Measurements from ENCODE around the gene MUC3A. TPM values are rescaled to one million over a fixed set of nuclear protein-coding genes. Genes with fewer than 3 reads are reported as not detected.
A peak's percentile ranks its signal among the peaks of the same experiment; 100 is the strongest.
"Not testable (repeated sequence)": the region's sequence is repeated elsewhere in the genome, so short reads cannot be mapped to it uniquely, and the experiment has no call there.

Gene MUC3A, protein sequence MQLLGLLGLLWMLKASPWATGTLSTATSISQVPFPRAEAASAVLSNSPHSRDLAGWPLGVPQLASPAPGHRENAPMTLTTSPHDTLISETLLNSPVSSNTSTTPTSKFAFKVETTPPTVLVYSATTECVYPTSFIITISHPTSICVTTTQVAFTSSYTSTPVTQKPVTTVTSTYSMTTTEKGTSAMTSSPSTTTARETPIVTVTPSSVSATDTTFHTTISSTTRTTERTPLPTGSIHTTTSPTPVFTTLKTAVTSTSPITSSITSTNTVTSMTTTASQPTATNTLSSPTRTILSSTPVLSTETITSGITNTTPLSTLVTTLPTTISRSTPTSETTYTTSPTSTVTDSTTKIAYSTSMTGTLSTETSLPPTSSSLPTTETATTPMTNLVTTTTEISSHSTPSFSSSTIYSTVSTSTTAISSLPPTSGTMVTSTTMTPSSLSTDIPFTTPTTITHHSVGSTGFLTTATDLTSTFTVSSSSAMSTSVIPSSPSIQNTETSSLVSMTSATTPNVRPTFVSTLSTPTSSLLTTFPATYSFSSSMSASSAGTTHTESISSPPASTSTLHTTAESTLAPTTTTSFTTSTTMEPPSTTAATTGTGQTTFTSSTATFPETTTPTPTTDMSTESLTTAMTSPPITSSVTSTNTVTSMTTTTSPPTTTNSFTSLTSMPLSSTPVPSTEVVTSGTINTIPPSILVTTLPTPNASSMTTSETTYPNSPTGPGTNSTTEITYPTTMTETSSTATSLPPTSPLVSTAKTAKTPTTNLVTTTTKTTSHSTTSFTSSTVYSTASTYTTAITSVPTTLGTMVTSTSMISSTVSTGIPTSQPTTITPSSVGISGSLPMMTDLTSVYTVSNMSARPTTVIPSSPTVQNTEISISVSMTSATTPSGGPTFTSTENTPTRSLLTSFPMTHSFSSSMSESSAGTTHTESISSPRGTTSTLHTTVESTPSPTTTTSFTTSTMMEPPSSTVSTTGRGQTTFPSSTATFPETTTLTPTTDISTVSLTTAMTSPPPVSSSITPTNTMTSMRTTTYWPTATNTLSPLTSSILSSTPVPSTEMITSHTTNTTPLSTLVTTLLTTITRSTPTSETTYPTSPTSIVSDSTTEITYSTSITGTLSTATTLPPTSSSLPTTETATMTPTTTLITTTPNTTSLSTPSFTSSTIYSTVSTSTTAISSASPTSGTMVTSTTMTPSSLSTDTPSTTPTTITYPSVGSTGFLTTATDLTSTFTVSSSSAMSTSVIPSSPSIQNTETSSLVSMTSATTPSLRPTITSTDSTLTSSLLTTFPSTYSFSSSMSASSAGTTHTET (N-terminal part only)
- total RNA-seq: under 1 TPM in 1 of 2 donors, not detected in 1; 0.31 TPM

DNA sequence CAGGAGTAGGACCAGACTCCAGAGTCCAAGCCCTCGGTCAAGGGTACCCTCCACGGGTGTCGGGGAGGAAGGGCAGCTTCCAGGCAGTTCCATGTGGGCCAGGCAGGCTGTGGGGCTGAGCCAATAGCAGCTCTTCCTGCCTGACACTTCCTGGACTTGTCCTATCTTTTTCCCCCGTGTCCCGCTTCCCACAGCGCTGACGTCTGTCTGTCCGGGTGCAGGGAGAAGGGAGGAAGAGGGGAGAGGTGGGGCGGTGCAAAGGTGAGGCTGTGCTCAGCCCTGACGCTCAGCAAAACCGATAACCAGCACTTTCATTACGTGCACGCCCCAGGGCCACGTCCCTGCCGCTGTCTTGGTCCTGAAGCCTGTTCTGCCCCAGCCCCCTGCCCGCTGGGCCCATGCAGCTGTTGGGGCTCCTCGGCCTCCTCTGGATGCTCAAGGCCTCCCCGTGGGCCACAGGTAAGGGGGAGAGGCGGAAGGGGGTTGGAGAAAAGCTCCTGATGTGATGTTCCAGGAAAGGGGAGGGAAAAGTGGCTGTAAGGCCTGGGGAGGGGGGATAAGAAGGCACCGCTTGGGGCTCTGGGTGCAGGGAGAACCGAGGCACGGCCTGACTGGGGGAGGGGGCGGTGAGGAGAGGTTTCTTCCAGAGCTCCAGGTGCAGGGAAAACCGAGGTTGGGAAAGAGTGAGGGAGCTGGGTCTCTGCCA is at the start of gene MUC3A:
Gene MUC3A, plus strand, starts transcription at position 308 of the 706 bp plus-strand sequence. Its CDS starts 91 bp downstream, at position 399.
- Mint-ChIP-seq H3K9me3 (no peaks in the 10 kb centered on the region), H3K36me3 (no peaks in the 10 kb centered on the region), H3K27ac (no peak within 1 kb of the TSS)
- DNase-seq (ENCODE audit: low spot score in 2 of 2) (no peak), ATAC-seq (no peak)

GRCh38 chr7:100900978-100901377 is 48.4 kb upstream of the MUC3A start:
- no peak overlapping the region for H3K27ac Mint-ChIP-seq
- ATAC-seq: no peak
- no peak for DNase-seq (ENCODE audit: low spot score in 2 of 2)
- H3K36me3 Mint-ChIP-seq: peaks cover 0 to 4% of the 10 kb centered on the region in 2 donors
- H3K9me3 Mint-ChIP-seq: no peaks in the 10 kb centered on the region

- Mint-ChIP-seq H3K36me3 (no peaks in the 10 kb centered on the region), H3K27ac (no peak overlapping the region), H3K9me3 (no peaks in the 10 kb centered on the region)
- DNase-seq (ENCODE audit: low spot score in 2 of 2): no peak
- ATAC-seq: no peak
Observed at GRCh38 chr7:100901921-100902332, 47.4 kb upstream of the MUC3A start.

DNA sequence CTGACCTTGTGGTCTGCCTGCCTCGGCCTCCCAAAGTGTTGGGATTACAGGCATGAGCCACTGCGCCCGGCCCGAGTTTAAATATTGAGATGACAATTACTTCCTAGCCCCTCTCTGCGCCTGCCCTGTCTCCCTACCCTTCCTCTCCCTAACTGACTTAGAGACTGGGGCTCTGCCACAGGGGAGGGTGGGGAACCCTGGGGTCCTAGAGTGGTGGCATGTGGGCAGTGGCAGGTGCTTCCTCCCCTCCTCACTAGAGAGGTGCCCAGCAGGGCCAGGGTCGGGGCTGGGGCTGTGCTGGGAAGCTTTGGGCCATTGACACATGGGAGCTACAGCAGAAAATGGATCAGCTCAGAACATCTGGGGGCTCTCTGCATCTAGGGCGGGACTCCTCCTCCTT is 46.7 kb upstream of the MUC3A start:
- ATAC-seq (no peak), DNase-seq (ENCODE audit: low spot score in 2 of 2) (no peak)
- no peak overlapping the region for H3K27ac Mint-ChIP-seq
- H3K9me3 Mint-ChIP-seq: no peaks in the 10 kb centered on the region
- no peaks in the 10 kb centered on the region for H3K36me3 Mint-ChIP-seq

- ATAC-seq (no peak), DNase-seq (ENCODE audit: low spot score in 2 of 2) (no peak)
- Mint-ChIP-seq H3K36me3 (no peaks in the 10 kb centered on the region), H3K27ac (no peak overlapping the region), H3K9me3 (no peaks in the 10 kb centered on the region)
Observed at GRCh38 chr7:100908512-100908911, 40.8 kb upstream of the MUC3A start.

- not testable (repeated sequence) for H3K9me3 Mint-ChIP-seq; DNase-seq (ENCODE audit: low spot score in 2 of 2); H3K36me3 Mint-ChIP-seq; H3K27ac Mint-ChIP-seq; ATAC-seq
Observed at GRCh38 chr7:100910443-100910842, 38.9 kb upstream of the MUC3A start.

DNA sequence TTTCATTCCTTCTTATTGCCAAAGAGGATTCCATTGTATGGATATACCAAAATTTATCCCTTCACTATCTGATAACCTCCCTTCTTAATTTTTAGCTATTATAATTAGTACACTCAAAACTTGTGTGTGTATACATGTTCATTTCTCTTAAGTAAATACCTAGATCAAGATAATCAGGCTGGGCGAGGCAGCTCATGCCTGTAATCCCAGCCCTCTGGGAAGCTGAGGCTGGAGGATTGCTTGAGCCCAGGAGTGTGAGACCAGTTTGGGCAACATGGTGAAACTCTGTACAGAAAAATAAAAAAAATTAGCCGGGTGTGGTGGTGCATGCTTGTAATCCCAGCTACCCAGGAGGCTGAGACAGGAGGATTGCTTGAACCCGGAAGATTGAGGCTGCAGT is 37.9 kb upstream of the MUC3A start:
- no peaks in the 10 kb centered on the region for H3K9me3 Mint-ChIP-seq
- H3K27ac Mint-ChIP-seq: no peak overlapping the region
- ATAC-seq: no peak
- DNase-seq (ENCODE audit: low spot score in 2 of 2): no peak
- no peaks in the 10 kb centered on the region for H3K36me3 Mint-ChIP-seq

DNA sequence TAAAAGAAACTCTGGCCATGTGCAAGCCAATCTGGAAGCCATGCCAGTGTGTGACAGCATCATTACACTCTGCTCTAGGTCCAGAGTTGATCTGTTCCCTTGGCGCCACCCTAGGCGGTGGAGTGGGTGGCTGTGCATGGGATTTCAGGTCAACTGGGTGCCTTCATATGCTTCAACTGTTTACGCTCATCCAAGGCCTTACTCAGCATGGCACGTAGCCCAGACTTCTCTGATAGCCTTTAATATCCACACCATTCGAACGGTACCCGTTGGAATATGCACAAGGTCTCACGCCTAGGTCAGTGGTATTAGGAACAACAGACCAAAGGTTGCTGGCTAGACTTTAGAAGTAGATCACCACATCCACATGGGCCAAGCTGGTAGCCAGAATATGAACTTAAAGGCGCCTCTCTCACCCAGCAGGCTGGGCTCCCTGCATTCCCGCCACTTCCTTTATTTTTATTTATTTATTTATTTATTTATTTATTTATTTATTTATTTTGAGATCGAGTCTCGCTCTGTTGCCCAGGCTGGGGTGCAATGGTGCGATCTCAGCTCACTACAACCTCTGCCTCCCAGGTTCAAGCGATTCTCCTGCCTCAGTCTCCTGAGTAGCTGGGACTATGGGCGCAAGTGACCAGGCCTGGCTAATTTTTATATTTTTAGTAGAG is 35.0 kb upstream of the MUC3A start:
- DNase-seq (ENCODE audit: low spot score in 2 of 2): no peak
- ATAC-seq: no peak
- H3K27ac Mint-ChIP-seq: peak overlapping the region in 1 of 2 donors; percentile 26
- H3K9me3 Mint-ChIP-seq: no peaks in the 10 kb centered on the region
- no peaks in the 10 kb centered on the region for H3K36me3 Mint-ChIP-seq

DNA sequence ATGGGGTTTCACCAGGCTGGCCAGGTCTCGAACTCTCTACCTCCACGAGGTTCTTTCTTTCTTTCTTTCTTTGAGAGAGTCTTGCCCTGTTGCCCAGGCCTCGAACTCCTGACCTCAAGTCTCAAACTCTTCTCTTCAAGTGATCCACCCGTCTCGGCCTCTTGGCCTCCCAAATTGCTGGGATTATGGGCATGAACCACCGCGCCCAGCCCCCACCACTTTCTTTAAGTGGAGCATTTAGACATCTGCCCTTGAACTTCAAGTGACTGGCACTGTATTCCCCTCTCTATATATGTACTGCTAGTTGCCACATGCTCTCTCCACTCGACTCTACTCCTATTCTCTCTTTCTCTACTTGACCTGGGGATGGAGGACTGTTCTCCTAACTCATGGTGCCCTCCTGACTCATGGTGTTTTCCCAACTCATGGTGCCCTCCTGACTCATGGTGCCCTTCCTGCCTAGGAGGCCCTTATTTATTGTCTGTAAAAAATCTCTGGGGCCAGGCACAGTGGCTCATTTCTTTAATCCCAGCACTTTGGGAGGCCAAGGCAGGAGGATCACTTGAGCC is 34.4 kb upstream of the MUC3A start:
- Mint-ChIP-seq H3K36me3 (no peaks in the 10 kb centered on the region), H3K27ac (peak overlapping the region in 1 of 2 donors; percentile 26), H3K9me3 (no peaks in the 10 kb centered on the region)
- ATAC-seq (peak; percentile 26 to 93), DNase-seq (ENCODE audit: low spot score in 2 of 2) (no peak)

- ATAC-seq; DNase-seq (ENCODE audit: low spot score in 2 of 2); H3K36me3 Mint-ChIP-seq; H3K27ac Mint-ChIP-seq; H3K9me3 Mint-ChIP-seq: not testable (repeated sequence)
Observed at GRCh38 chr7:100919335-100919734, 30.0 kb upstream of the MUC3A start.

DNA sequence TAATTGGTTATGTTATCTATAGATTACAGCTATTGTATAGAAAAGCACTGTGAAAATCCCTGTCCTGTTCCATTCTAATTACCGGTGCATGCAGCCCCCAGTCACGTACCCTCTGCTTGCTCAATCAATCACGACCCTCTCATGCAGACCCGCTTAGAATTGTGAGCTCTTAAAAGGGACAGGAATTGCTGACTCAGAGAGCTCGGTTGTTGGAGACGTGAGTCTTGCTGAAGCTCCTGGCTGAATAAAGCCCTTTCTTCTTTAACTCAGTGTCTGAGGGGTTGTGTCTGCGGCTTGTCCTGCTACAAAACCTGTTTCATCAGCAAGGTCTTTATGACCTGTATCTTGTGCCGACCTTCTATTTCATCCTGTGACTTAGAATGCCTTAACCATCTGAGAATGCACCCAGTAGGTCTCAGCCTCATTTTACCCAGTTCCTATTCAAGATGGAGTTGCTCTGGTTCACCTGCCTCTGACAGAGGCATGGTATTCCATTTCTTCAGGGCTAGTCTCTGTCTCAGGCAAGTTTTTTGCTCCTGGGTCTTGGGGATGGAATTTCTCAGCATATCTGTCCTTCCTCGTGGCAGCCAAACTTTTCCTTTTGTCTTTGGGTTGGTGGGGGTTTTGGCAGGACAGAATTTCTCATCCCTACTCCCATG is 29.4 kb upstream of the MUC3A start:
- not testable (repeated sequence) for ATAC-seq, H3K27ac Mint-ChIP-seq, H3K36me3 Mint-ChIP-seq

DNA sequence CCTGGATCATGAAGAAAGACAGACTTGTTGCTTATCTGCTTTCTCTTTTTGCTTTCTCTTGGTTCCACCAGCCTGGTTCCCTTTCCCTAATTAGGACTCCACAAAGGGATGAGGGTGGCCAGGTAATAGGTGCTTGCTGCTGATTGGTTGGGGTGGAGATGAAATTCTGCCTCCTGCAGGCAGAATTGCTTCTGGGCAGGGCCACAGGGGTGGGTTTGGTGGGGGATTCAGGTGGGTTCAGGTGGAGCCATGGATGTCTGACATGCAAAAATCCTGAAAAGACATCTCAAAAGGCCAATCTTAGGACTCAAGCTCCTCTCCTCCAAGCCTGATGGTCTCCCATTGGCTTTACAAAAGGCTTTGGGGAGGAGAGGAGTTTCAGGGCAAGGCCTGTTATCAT is 28.3 kb upstream of the MUC3A start:
- Mint-ChIP-seq H3K36me3 (no peaks in the 10 kb centered on the region), H3K27ac (no peak overlapping the region), H3K9me3 (no peaks in the 10 kb centered on the region)
- DNase-seq (ENCODE audit: low spot score in 2 of 2) (no peak), ATAC-seq (no peak)

More for the DNA sequence above, 29.4 kb upstream of the MUC3A start:
- H3K9me3 Mint-ChIP-seq; DNase-seq (ENCODE audit: low spot score in 2 of 2): not testable (repeated sequence)

GRCh38 chr7:100923616-100924015 is 25.7 kb upstream of the MUC3A start:
- not testable (repeated sequence) for ATAC-seq; H3K27ac Mint-ChIP-seq; H3K36me3 Mint-ChIP-seq; H3K9me3 Mint-ChIP-seq; DNase-seq (ENCODE audit: low spot score in 2 of 2)

GRCh38 chr7:100929808-100930174 is 19.5 kb upstream of the MUC3A start:
- peaks cover 0 to 4% of the 10 kb centered on the region in 2 donors for H3K36me3 Mint-ChIP-seq
- peaks cover 0 to 5% of the 10 kb centered on the region in 2 donors for H3K9me3 Mint-ChIP-seq
- ATAC-seq: no peak
- no peak overlapping the region for H3K27ac Mint-ChIP-seq
- DNase-seq (ENCODE audit: low spot score in 2 of 2): no peak

DNA sequence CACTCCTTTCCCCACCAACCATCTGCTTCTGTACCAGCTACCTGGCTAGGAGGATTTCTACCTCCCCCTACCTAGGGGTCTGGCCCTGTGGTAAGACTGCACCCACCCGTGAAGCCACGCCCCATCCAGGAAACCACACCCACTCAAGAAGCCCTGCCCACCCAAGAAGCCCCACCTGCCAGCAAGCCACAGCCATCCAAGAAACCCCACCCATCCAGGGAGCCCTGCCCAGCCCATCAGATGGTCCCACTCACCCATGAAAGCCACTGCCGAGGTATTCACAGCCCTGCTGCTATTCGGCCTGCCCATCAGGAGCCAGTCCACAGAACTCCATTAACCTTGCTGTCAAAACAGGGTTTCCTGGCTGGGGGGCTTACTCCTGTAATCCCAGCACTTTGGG is 15.6 kb upstream of the MUC3A start:
- Mint-ChIP-seq H3K27ac (no peak overlapping the region), H3K36me3 (peaks cover 0 to 4% of the 10 kb centered on the region in 2 donors), H3K9me3 (peaks cover 0 to 5% of the 10 kb centered on the region in 2 donors)
- DNase-seq (ENCODE audit: low spot score in 2 of 2) (no peak), ATAC-seq (no peak)

Measured in activated naive CD4-positive, alpha-beta T cell treated with anti-CD3 and anti-CD28 coated beads, Interleukin-2, amount 50 U/mL, for 72 hours (primary cell).